Measurements from ENCODE around the gene FOSL2. TPM values are rescaled to one million over a fixed set of nuclear protein-coding genes. Genes with fewer than 3 reads are reported as not detected.

FOSL2 gene
- total RNA-seq, 4 donors from 2014 or later: 46.2 to 239 (median 207) TPM

DNA sequence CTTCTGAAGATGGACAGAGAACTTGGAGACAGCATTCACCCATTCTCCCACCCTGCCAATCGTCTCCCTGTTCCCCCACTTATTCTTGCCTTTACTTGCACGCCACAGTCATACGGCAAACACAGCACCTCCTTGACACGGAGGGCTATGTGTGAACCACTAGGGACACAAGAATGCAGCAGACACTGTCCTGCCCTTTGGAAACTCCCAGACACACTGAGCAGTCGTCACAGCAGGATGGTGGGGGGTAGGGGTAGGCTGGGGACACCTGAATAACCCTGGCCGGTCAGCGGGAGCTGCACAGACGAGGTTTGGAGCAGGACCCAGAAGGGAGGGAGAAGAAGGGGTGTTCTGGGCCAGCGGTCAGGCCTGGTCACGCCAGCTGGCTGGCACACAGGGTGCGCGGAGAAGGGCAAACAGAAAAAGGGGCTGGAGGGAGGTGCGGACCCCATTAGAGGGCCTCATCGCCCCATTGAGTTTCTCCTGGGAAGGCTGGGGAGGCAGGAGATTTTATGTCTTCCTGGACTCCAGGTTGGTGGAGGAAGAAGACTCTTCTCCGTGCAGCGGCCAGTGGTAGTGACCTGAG is 40.0 kb upstream of the FOSL2 start:
- DNase-seq: peak in 1 of 3 donors; percentile 30
- Histone ChIP-seq H3K27me3 (no peaks in the 10 kb centered on the region), H3K9me3 (no peaks in the 10 kb centered on the region), H3K27ac (no peak overlapping the region), H3K4me3 (no peak overlapping the region), H3K4me1 (peaks cover 0 to 27% (median 11%) of the 10 kb centered on the region in 4 donors), H3K36me3 (no peaks in the 10 kb centered on the region)
- TF ChIP-seq, protein P1, sequence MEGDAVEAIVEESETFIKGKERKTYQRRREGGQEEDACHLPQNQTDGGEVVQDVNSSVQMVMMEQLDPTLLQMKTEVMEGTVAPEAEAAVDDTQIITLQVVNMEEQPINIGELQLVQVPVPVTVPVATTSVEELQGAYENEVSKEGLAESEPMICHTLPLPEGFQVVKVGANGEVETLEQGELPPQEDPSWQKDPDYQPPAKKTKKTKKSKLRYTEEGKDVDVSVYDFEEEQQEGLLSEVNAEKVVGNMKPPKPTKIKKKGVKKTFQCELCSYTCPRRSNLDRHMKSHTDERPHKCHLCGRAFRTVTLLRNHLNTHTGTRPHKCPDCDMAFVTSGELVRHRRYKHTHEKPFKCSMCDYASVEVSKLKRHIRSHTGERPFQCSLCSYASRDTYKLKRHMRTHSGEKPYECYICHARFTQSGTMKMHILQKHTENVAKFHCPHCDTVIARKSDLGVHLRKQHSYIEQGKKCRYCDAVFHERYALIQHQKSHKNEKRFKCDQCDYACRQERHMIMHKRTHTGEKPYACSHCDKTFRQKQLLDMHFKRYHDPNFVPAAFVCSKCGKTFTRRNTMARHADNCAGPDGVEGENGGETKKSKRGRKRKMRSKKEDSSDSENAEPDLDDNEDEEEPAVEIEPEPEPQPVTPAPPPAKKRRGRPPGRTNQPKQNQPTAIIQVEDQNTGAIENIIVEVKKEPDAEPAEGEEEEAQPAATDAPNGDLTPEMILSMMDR (IDR thresholded peaks at IDR 0.05): no peak
- no peak for TF ChIP-seq POLR2A (IDR thresholded peaks at IDR 0.05)

DNA sequence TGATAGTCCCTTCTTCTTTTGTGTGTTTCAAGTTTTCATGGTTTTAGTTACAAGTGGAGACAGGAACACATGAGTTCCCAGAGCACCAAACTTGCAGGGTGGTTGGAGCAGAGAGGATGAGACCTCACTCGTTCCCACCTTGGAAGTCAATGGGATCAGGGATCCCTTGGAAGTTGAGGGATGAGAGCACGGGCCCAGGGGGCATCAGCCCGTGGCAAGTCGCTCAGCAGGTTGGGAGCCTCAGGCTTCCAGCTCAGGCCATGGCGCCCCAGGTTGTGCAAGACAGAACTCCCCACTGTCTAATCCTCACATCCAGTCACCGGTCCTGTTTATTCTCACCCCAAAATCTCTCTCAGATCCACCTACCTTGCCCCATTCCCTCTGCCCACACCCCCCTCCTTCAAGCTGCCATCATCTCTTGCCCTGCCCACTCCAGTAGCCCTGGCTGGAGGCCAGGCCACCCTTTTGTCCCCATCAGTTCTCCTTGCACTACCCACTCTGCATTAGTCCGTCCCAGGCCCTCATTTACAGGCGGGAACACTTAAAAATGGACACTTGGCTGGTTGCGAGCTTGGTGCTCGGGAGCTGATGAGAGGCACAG is 37.6 kb upstream of the FOSL2 start:
- TF ChIP-seq, protein P1 (IDR thresholded peaks at IDR 0.05): no peak
- no peak for TF ChIP-seq POLR2A (IDR thresholded peaks at IDR 0.05)
- Histone ChIP-seq H3K4me3 (no peak overlapping the region), H3K27me3 (no peaks in the 10 kb centered on the region), H3K36me3 (no peaks in the 10 kb centered on the region), H3K27ac (peak overlapping the region in 2 of 4 donors; percentile 80 to 82), H3K9me3 (no peaks in the 10 kb centered on the region), H3K4me1 (peaks cover 3 to 36% (median 20%) of the 10 kb centered on the region in 4 donors)
- peak in 1 of 3 donors; percentile 16 for DNase-seq

DNA sequence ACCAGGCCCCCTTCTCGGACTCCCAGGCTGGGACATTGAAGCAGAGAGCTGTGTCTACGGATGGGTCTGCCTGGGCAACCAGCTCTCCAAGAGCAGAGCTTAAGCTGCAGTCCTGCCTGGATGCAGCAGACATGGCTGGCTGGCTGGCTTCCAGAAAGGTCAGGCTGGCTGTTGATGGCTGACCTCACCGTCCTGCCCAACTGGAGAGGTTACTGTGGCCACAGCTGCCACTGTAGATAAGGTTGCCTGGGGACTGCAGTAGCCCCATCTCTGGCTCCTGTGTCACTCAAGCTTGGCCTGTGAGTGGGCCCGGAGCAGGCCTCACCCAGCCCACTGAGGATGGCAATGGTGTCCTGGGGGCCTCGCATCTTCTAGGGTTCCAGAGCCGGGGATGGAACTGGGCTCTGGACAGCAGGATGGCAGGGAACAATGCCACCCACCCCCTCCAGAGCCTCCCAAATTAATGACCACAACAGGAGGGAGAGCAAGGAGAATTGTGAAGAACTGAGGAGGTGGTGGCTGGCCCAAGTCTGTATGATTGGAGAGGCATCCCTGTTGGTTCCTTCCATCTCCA is 37.0 kb upstream of the FOSL2 start:
- Histone ChIP-seq H3K27me3 (no peaks in the 10 kb centered on the region), H3K4me3 (no peak overlapping the region), H3K4me1 (peaks cover 3 to 40% (median 23%) of the 10 kb centered on the region in 4 donors), H3K36me3 (no peaks in the 10 kb centered on the region), H3K9me3 (no peaks in the 10 kb centered on the region), H3K27ac (peak overlapping the region; percentile 49 to 82 (median 68))
- no peak for TF ChIP-seq POLR2A (IDR thresholded peaks at IDR 0.05)
- TF ChIP-seq, protein P1 (IDR thresholded peaks at IDR 0.05): no peak
- DNase-seq: no peak

DNA sequence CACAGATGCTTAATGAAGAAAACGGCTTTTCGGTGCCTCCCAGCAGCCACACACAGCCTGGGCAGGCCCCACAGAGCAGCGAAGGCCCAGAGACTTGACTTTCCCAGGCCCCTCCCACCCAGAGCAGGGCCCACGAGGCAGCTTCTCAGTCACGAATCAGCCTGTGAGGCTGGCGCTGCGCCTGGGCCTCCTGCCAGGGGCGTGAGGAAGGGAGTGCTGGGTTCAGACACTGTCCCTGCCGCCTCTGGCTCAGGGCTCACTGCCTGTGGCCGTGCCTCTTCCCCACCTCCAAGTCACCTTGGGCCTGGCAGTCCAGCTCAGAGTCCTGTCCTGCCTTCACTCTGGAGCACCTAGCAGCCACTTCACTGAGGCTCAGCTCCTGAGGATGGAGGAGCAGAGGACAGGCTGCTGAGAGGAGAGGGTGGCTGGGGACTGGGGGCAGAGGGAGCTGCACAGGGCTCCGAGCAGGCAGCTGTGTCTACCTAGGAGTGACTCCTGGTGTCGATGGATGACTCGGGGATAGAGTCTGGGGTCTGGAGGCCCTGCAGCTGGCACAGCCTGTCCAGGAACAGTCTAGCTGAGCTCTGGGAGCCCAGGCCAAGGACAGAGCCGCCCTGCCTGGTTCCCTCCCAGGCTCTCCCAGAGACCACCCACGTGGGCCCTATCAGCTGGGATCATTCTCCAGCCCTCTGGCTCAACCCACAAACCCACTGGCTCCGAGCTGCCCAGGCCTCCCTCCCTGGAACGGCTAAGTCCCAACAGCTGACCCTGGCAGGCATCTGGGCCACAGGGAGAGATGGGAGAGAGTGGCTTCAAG is 36.4 kb upstream of the FOSL2 start:
- H3K4me1 ChIP-seq: peaks cover 3 to 40% (median 23%) of the 10 kb centered on the region in 4 donors
- peak; percentile 30 to 91 (median 89) for DNase-seq
- H3K27ac ChIP-seq: peak overlapping the region; percentile 49 to 82 (median 68)
- H3K4me3 ChIP-seq: no peak overlapping the region
- no peaks in the 10 kb centered on the region for H3K9me3 ChIP-seq
- H3K27me3 ChIP-seq: no peaks in the 10 kb centered on the region
- TF ChIP-seq POLR2A (IDR thresholded peaks at IDR 0.05): peak in 1 of 2 donors; percentile 65
- TF ChIP-seq, protein P1 (IDR thresholded peaks at IDR 0.05): no peak
- H3K36me3 ChIP-seq: no peaks in the 10 kb centered on the region

DNA sequence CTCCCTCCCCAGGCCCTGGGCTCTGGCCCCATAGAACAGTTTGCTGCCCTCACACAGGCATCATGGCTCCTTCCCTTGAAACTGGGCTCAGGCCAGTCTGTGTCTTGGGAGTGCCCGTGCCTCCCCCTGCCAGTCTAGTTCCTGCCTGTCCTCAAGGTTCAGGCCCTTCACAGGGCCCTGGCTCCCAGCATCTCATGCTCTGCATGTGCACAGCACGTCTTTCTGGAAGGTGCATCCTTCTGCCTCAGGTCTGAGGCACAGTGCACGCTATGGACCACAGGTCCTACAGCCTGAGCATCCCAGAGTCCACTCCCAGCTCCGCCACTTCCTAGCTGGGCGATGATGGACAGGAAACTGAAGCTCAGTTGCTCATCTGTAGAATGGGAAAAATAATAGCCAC is 35.6 kb upstream of the FOSL2 start:
- Histone ChIP-seq H3K36me3 (no peaks in the 10 kb centered on the region), H3K27me3 (no peaks in the 10 kb centered on the region), H3K27ac (peak overlapping the region; percentile 49 to 82 (median 68)), H3K4me3 (no peak overlapping the region), H3K4me1 (peaks cover 3 to 40% (median 23%) of the 10 kb centered on the region in 4 donors), H3K9me3 (no peaks in the 10 kb centered on the region)
- DNase-seq: no peak
- TF ChIP-seq, protein P1 (IDR thresholded peaks at IDR 0.05): no peak
- TF ChIP-seq POLR2A (IDR thresholded peaks at IDR 0.05): no peak

Measured in Peyer's patch (tissue), 4 donors.